Stimulated activated CD4-positive, alpha-beta T cell treated with anti-CD3 and anti-CD28 coated beads, TNF-alpha, amount 100 ng/mL, for 24 hours (primary cell): ENCODE measurements around the gene OSBPL9.
"Not testable (repeated sequence)": the region's sequence is repeated elsewhere in the genome, so short reads cannot be mapped to it uniquely, and the experiment has no call there.

Experiments
- DNase-seq, 3 experiments: peaks; one replicate each; pipeline ENCODE4 v3.0.0-alpha.2; 2020; ENCODE audit warnings: low read depth in 3 of 3

The OSBPL9 gene

GRCh38 chr1:51636764-51637522, 20.1 kb downstream of the OSBPL9 start:
- no peak for DNase-seq

GRCh38 chr1:51638350-51638749, 21.5 kb downstream of the OSBPL9 start:
- no peak for DNase-seq

GRCh38 chr1:51639694-51640093, 22.8 kb downstream of the OSBPL9 start:
- no peak for DNase-seq

- no peak for DNase-seq
Observed at GRCh38 chr1:51641096-51641495, 24.2 kb downstream of the OSBPL9 start.

- no peak for DNase-seq
Observed at GRCh38 chr1:51642739-51643142, 25.8 kb downstream of the OSBPL9 start.

GRCh38 chr1:51643362-51643761, 26.5 kb downstream of the OSBPL9 start:
- DNase-seq: no peak

- DNase-seq: no peak
Observed at GRCh38 chr1:51644020-51644419, 27.1 kb downstream of the OSBPL9 start.

GRCh38 chr1:51644533-51645197, 27.8 kb downstream of the OSBPL9 start:
- no peak for DNase-seq

- not testable (repeated sequence) for DNase-seq
Observed at GRCh38 chr1:51646592-51646991, 29.7 kb downstream of the OSBPL9 start.

- no peak for DNase-seq
Observed at GRCh38 chr1:51648180-51649109, 31.6 kb downstream of the OSBPL9 start.

GRCh38 chr1:51649593-51650091, 32.8 kb downstream of the OSBPL9 start:
- DNase-seq: no peak

- no peak for DNase-seq
Observed at GRCh38 chr1:51650198-51650597, 33.3 kb downstream of the OSBPL9 start.

GRCh38 chr1:51651552-51651942, 34.7 kb downstream of the OSBPL9 start:
- DNase-seq: no peak

- no peak for DNase-seq
Observed at GRCh38 chr1:51652599-51652998, 35.7 kb downstream of the OSBPL9 start.

GRCh38 chr1:51653127-51653526, 36.2 kb downstream of the OSBPL9 start:
- DNase-seq: no peak

GRCh38 chr1:51654000-51654399, 37.1 kb downstream of the OSBPL9 start:
- DNase-seq: no peak

- DNase-seq: no peak
Observed at GRCh38 chr1:51656374-51656773, 39.5 kb downstream of the OSBPL9 start.

- DNase-seq: no peak
Observed at GRCh38 chr1:51660580-51660979, 43.7 kb downstream of the OSBPL9 start.

GRCh38 chr1:51661081-51661518, 44.2 kb downstream of the OSBPL9 start:
- no peak for DNase-seq

GRCh38 chr1:51663105-51663504, 46.2 kb downstream of the OSBPL9 start:
- no peak for DNase-seq

- no peak for DNase-seq
Observed at GRCh38 chr1:51663721-51664120, 46.8 kb downstream of the OSBPL9 start.
